ENCODE results near the gene ARSK. TPM values are rescaled to one million over a fixed set of nuclear protein-coding genes. Genes with fewer than 3 reads are reported as not detected.
A peak's percentile ranks its signal among the peaks of the same experiment; 100 is the strongest.

ARSK gene
- total and polyA plus RNA-seq, 2 of the 13 experiments (the other 11 are each of a cell fraction or from before 2014, with no cell fraction given): 7.9 TPM

DNA sequence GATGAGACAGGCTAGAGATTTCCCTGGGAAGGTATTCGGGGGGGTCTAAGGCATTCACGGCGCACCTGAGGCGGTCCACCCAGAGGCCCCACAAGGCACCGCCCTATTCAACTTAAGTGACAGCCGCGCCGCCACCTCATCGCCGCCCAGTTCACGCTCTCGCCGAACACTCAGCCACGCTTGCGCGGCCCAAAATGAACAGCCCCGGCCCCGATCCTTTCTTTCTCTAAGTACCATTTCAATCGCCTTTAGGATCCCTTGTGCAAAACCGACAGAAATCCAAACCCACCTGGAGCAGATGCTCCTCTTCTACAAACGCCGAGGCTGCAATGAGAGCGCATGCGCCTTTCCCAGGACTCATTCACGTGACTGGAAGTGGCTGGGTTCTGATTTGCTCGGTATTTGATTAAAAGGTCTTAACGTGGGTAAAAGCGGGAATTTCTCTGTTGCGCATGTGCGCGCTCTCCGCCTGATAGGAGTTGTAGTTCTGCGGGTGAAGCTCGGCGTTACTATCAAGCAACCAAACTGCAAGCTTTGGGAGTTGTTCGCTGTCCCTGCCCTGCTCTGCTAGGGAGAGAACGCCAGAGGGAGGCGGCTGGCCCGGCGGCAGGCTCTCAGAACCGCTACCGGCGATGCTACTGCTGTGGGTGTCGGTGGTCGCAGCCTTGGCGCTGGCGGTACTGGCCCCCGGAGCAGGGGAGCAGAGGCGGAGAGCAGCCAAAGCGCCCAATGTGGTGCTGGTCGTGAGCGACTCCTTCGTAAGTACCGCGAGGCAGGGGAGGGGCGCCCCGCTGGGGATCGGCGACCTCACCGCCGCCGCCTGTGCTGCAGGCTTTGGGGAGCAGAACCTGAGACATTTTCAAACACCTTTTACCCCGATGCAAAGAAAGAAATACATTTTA is at the start of gene ARSK, which contains the start of gene SKIC3 (continued):
- TF ChIP-seq, protein P1, sequence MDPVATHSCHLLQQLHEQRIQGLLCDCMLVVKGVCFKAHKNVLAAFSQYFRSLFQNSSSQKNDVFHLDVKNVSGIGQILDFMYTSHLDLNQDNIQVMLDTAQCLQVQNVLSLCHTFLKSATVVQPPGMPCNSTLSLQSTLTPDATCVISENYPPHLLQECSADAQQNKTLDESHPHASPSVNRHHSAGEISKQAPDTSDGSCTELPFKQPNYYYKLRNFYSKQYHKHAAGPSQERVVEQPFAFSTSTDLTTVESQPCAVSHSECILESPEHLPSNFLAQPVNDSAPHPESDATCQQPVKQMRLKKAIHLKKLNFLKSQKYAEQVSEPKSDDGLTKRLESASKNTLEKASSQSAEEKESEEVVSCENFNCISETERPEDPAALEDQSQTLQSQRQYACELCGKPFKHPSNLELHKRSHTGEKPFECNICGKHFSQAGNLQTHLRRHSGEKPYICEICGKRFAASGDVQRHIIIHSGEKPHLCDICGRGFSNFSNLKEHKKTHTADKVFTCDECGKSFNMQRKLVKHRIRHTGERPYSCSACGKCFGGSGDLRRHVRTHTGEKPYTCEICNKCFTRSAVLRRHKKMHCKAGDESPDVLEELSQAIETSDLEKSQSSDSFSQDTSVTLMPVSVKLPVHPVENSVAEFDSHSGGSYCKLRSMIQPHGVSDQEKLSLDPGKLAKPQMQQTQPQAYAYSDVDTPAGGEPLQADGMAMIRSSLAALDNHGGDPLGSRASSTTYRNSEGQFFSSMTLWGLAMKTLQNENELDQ (CRISPR knock-in tag; IDR thresholded peaks at IDR 0.05; ENCODE audit: borderline replicate concordance): no peak
- TF ChIP-seq FOXP1 (IDR thresholded peaks at IDR 0.05) (no peak), FOXP1 (CRISPR knock-in tag; IDR thresholded peaks at IDR 0.05) (no peak), ZSCAN9 (CRISPR knock-in tag; IDR thresholded peaks at IDR 0.05; ENCODE audit: borderline replicate concordance) (peak; percentile 73; the same call in 1 of the 2 replicates), SMC3 (IDR thresholded peaks at IDR 0.05; ENCODE audit: low read length) (0 out of 2 replicates have a peak, but pooled peaks have one; percentile 1), ZNF30 (CRISPR knock-in tag; IDR thresholded peaks at IDR 0.05) (no peak; the same call in 1 of the 2 replicates), TRIM24 (CRISPR knock-in tag; IDR thresholded peaks at IDR 0.05) (no peak), ZNF678 (CRISPR knock-in tag; IDR thresholded peaks at IDR 0.05) (no peak), POGZ (CRISPR knock-in tag; IDR thresholded peaks at IDR 0.05) (peak; percentile 77), CBX1 (IDR thresholded peaks at IDR 0.05; ENCODE audit: low read depth) (no peak)
- TF ChIP-seq, protein P2, sequence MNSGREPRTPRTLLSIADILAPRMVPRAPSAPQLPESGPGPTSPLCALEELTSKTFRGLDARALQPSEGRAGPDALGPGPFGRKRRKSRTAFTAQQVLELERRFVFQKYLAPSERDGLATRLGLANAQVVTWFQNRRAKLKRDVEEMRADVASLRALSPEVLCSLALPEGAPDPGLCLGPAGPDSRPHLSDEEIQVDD (CRISPR knock-in tag; IDR thresholded peaks at IDR 0.05; ENCODE audit: borderline replicate concordance): no peak
- TF ChIP-seq, protein P3, sequence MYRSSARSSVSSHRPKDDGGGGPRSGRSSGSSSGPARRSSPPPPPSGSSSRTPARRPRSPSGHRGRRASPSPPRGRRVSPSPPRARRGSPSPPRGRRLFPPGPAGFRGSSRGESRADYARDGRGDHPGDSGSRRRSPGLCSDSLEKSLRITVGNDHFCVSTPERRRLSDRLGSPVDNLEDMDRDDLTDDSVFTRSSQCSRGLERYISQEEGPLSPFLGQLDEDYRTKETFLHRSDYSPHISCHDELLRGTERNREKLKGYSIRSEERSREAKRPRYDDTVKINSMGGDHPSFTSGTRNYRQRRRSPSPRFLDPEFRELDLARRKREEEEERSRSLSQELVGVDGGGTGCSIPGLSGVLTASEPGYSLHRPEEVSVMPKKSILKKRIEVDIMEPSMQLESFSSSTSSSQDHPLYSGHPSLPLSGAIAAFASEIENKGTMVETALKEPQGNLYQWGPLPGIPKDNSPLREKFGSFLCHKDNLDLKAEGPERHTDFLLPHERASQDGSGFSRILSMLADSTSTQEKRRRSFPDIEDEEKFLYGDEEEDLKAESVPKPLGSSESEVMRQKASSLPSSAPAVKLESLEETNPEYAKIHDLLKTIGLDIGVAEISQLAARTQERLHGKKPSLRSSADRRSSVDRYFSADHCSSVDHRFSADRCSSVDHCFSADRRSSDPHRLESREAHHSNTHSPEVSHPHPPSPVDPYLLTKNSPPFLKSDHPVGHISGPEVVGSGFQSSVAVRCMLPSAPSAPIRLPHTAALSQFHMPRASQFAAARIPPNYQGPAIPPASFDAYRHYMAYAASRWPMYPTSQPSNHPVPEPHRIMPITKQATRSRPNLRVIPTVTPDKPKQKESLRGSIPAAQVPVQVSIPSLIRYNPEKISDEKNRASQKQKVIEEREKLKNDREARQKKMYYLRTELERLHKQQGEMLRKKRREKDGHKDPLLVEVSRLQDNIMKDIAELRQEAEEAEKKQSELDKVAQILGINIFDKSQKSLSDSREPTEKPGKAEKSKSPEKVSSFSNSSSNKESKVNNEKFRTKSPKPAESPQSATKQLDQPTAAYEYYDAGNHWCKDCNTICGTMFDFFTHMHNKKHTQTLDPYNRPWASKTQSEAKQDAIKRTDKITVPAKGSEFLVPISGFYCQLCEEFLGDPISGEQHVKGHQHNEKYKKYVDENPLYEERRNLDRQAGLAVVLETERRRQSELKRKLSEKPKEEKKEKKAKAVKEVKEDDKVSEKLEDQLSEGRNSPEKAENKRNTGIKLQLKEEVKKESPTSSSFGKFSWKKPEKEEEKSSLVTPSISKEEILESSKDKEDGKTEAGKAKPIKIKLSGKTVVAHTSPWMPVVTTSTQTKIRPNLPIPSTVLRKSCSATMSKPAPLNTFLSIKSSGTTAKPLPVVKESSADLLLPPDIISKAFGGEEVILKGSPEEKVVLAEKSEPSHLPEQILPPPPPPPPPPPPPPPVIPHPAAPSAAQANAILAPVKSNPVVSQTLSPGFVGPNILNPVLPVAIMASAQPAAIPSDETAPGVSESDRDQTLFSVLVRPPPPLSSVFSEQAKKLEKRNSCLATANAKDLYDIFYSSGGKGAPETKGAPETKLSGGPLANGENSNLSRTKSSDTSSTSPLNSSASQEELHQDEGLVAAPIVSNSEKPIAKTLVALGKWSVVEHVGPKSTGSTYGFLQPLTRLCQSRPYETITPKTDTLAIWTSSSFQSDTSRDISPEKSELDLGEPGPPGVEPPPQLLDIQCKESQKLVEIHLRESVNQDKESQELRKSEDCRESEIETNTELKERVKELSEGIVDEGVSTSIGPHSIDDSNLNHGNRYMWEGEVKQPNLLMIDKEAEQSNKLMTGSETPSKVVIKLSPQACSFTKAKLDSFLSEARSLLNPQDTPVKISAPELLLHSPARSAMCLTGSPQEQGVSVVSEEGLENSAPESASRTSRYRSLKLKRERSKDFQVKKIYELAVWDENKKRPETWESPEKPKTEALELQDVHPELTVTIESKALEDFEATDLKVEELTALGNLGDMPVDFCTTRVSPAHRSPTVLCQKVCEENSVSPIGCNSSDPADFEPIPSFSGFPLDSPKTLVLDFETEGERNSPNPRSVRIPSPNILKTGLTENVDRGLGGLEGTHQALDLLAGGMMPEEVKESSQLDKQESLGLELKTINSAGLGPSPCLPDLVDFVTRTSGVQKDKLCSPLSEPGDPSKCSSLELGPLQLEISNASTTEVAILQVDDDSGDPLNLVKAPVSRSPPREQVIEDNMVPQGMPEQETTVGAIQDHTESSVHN (CRISPR knock-in tag; IDR thresholded peaks at IDR 0.05): no peak
- TF ChIP-seq, protein P4, sequence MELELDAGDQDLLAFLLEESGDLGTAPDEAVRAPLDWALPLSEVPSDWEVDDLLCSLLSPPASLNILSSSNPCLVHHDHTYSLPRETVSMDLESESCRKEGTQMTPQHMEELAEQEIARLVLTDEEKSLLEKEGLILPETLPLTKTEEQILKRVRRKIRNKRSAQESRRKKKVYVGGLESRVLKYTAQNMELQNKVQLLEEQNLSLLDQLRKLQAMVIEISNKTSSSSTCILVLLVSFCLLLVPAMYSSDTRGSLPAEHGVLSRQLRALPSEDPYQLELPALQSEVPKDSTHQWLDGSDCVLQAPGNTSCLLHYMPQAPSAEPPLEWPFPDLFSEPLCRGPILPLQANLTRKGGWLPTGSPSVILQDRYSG (CRISPR knock-in tag; IDR thresholded peaks at IDR 0.05): 0 out of 2 replicates have a peak, but pooled peaks have one; percentile 53
- TF ChIP-seq, protein P5, sequence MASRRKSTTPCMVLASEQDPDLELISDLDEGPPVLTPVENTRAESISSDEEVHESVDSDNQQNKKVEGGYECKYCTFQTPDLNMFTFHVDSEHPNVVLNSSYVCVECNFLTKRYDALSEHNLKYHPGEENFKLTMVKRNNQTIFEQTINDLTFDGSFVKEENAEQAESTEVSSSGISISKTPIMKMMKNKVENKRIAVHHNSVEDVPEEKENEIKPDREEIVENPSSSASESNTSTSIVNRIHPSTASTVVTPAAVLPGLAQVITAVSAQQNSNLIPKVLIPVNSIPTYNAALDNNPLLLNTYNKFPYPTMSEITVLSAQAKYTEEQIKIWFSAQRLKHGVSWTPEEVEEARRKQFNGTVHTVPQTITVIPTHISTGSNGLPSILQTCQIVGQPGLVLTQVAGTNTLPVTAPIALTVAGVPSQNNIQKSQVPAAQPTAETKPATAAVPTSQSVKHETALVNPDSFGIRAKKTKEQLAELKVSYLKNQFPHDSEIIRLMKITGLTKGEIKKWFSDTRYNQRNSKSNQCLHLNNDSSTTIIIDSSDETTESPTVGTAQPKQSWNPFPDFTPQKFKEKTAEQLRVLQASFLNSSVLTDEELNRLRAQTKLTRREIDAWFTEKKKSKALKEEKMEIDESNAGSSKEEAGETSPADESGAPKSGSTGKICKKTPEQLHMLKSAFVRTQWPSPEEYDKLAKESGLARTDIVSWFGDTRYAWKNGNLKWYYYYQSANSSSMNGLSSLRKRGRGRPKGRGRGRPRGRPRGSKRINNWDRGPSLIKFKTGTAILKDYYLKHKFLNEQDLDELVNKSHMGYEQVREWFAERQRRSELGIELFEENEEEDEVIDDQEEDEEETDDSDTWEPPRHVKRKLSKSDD (CRISPR knock-in tag; IDR thresholded peaks at IDR 0.05; ENCODE audit: low read depth): no peak

Data from HepG2 (cell line).